ENCODE data around the gene CCP110.
"Not testable (repeated sequence)": the region's sequence is repeated elsewhere in the genome, so short reads cannot be mapped to it uniquely, and the experiment has no call there.

The CCP110 gene

GRCh38 chr16:19532601-19533000, 8.9 kb downstream of the CCP110 start:
- Histone ChIP-seq H3K27me3 (ENCODE audit: insufficient read depth, low read length, poor library complexity, severe bottlenecking) (no peaks in the 10 kb centered on the region), H3K9me3 (ENCODE audit: insufficient read depth, low read depth, low read length) (no peaks in the 10 kb centered on the region), H3K36me3 (ENCODE audit: insufficient read depth, low read length) (peaks cover 39% of the 10 kb centered on the region; the same call in 1 of the 2 replicates), H3F3A (ENCODE audit: low read depth) (no peaks in the 10 kb centered on the region), H3K4me1 (ENCODE audit: insufficient read depth, low read length, poor library complexity, severe bottlenecking) (peaks cover 15% of the 10 kb centered on the region), H3K9ac (ENCODE audit: low read depth, low read length, poor library complexity, severe bottlenecking) (no peak overlapping the region), H4K20me1 (ENCODE audit: insufficient read depth, low read length, poor library complexity, severe bottlenecking) (peaks cover 3% of the 10 kb centered on the region), H3K79me2 (ENCODE audit: insufficient read depth, low read length) (peaks cover 15% of the 10 kb centered on the region), H2AFZ (ENCODE audit: low read length) (no peak overlapping the region), H3K4me3 (ENCODE audit: low read length, poor library complexity, severe bottlenecking) (no peak overlapping the region), H3K9me2 (replicated peaks; ENCODE audit: low read depth, low read length) (no peaks in the 10 kb centered on the region), H3K4me2 (ENCODE audit: low read depth, low read length, poor library complexity, severe bottlenecking) (no peak overlapping the region)
- TF ChIP-seq EZH2phosphoT487 (IDR thresholded peaks at IDR 0.05; ENCODE audit: borderline replicate concordance): no peak
- TF ChIP-seq CTCF (conservative IDR thresholded peaks at IDR 0.05; ENCODE audit: low read length): no peak

DNA sequence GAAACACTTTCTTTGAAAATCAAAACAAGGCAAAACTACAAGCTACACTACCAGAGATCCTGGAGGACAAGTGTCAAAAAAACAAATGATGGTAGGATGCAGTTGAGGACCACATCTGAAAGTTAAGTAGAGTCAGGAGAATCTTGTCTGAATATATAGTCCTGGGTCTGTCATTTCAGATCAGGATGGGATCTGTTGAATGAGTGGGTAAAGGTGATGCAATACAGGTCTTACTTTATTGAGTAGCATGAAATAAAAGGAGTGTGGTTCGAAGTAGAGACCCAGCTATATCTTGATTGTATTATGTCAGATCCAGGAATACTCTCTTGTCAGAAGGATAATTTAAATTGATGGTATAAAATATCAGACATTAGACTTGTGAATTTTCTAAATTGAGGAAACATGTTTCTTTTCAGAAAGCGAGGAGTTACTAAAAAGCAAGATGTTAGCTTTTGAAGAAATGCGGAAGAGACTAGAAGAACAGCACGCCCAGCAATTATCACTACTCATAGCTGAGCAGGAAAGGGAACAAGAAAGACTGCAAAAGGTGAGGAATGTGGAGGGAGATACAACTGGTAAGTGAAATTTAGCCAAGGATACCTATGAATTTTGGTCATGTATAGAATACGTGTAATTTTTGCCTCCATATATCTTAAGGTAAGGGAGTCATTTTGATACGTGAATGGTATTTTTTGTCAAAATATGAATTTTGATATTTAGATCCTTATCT, 16.7 kb downstream of the CCP110 start:
- no peak for TF ChIP-seq EZH2phosphoT487 (IDR thresholded peaks at IDR 0.05; ENCODE audit: borderline replicate concordance)
- no peak for TF ChIP-seq CTCF (conservative IDR thresholded peaks at IDR 0.05; ENCODE audit: low read length)
- no peaks in the 10 kb centered on the region for H3K9me2 ChIP-seq (replicated peaks; ENCODE audit: low read depth, low read length)
- no peak overlapping the region for H3K4me2 ChIP-seq (ENCODE audit: low read depth, low read length, poor library complexity, severe bottlenecking)
- H3K4me3 ChIP-seq (ENCODE audit: low read length, poor library complexity, severe bottlenecking): no peak overlapping the region
- no peaks in the 10 kb centered on the region for H3K27me3 ChIP-seq (ENCODE audit: insufficient read depth, low read length, poor library complexity, severe bottlenecking)
- H3K79me2 ChIP-seq (ENCODE audit: insufficient read depth, low read length): no peaks in the 10 kb centered on the region
- H3K9ac ChIP-seq (ENCODE audit: low read depth, low read length, poor library complexity, severe bottlenecking): no peak overlapping the region
- H2AFZ ChIP-seq (ENCODE audit: low read length): no peak overlapping the region
- H3F3A ChIP-seq (ENCODE audit: low read depth): no peaks in the 10 kb centered on the region
- no peaks in the 10 kb centered on the region; the same call in 1 of the 2 replicates for H3K9me3 ChIP-seq (ENCODE audit: insufficient read depth, low read depth, low read length)
- no peaks in the 10 kb centered on the region for H4K20me1 ChIP-seq (ENCODE audit: insufficient read depth, low read length, poor library complexity, severe bottlenecking)
- no peaks in the 10 kb centered on the region for H3K4me1 ChIP-seq (ENCODE audit: insufficient read depth, low read length, poor library complexity, severe bottlenecking)
- H3K36me3 ChIP-seq (ENCODE audit: insufficient read depth, low read length): peaks cover 71% of the 10 kb centered on the region; the same call in 1 of the 2 replicates

- Histone ChIP-seq H2AFZ (ENCODE audit: low read length) (no peak overlapping the region), H3F3A (ENCODE audit: low read depth) (no peaks in the 10 kb centered on the region), H3K9me3 (ENCODE audit: insufficient read depth, low read depth, low read length) (no peaks in the 10 kb centered on the region; the same call in 1 of the 2 replicates), H3K9me2 (replicated peaks; ENCODE audit: low read depth, low read length) (no peaks in the 10 kb centered on the region), H3K4me3 (ENCODE audit: low read length, poor library complexity, severe bottlenecking) (no peak overlapping the region), H3K9ac (ENCODE audit: low read depth, low read length, poor library complexity, severe bottlenecking) (no peak overlapping the region), H4K20me1 (ENCODE audit: insufficient read depth, low read length, poor library complexity, severe bottlenecking) (no peaks in the 10 kb centered on the region), H3K27me3 (ENCODE audit: insufficient read depth, low read length, poor library complexity, severe bottlenecking) (no peaks in the 10 kb centered on the region), H3K79me2 (ENCODE audit: insufficient read depth, low read length) (no peaks in the 10 kb centered on the region), H3K4me1 (ENCODE audit: insufficient read depth, low read length, poor library complexity, severe bottlenecking) (no peaks in the 10 kb centered on the region), H3K4me2 (ENCODE audit: low read depth, low read length, poor library complexity, severe bottlenecking) (no peak overlapping the region), H3K36me3 (ENCODE audit: insufficient read depth, low read length) (peaks cover 64% of the 10 kb centered on the region; the same call in 1 of the 2 replicates)
- TF ChIP-seq EZH2phosphoT487 (IDR thresholded peaks at IDR 0.05; ENCODE audit: borderline replicate concordance) (no peak), CTCF (conservative IDR thresholded peaks at IDR 0.05; ENCODE audit: low read length) (no peak)
Measured at GRCh38 chr16:19542138-19542821, 18.5 kb downstream of the CCP110 start.

- peaks cover 66% of the 10 kb centered on the region; the same call in 1 of the 2 replicates for H3K36me3 ChIP-seq (ENCODE audit: insufficient read depth, low read length)
- H3K79me2 ChIP-seq (ENCODE audit: insufficient read depth, low read length): not testable (repeated sequence)
Measured at GRCh38 chr16:19543278-19543996, 19.7 kb downstream of the CCP110 start.

More at GRCh38 chr16:19543278-19543996, 19.7 kb downstream of the CCP110 start:
- not testable (repeated sequence) for H3F3A ChIP-seq (ENCODE audit: low read depth); H4K20me1 ChIP-seq (ENCODE audit: insufficient read depth, low read length, poor library complexity, severe bottlenecking); H3K4me1 ChIP-seq (ENCODE audit: insufficient read depth, low read length, poor library complexity, severe bottlenecking); H3K4me2 ChIP-seq (ENCODE audit: low read depth, low read length, poor library complexity, severe bottlenecking); H3K4me3 ChIP-seq (ENCODE audit: low read length, poor library complexity, severe bottlenecking); H3K9ac ChIP-seq (ENCODE audit: low read depth, low read length, poor library complexity, severe bottlenecking); H3K9me2 ChIP-seq (replicated peaks; ENCODE audit: low read depth, low read length); H2AFZ ChIP-seq (ENCODE audit: low read length); H3K27me3 ChIP-seq (ENCODE audit: insufficient read depth, low read length, poor library complexity, severe bottlenecking); H3K9me3 ChIP-seq (ENCODE audit: insufficient read depth, low read depth, low read length)

Measured in Loucy (cell line).